Measurements from ENCODE around the gene ZDHHC5. TPM values are rescaled to one million over a fixed set of nuclear protein-coding genes. Genes with fewer than 3 reads are reported as not detected.
"Not testable (repeated sequence)": the region's sequence is repeated elsewhere in the genome, so short reads cannot be mapped to it uniquely, and the experiment has no call there.

Gene ZDHHC5
- total and polyA plus RNA-seq, 4 donors = 22.5 to 34.3 (median 27.3) TPM

DNA sequence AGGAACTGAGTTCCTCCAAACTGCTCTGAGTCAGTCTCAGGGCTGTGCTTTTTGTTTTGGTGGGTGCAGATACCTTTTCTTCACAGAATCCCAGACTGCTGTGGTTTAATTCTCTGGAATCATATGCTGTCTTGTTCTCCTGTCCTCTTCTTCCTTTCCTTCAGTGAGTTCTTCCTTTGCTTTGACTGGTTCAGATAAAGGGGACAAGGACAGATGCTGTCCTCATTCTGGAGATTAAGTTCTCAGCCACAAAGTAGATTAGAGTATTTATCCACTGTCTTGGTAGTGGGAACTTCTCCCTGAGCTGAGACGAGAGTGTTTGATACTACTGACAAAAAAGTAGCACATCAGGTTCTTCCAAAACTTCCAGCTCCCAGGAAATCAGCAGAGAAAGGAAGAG lies 13.3 kb downstream of the ZDHHC5 start:
- Histone ChIP-seq H3K4me3 (ENCODE audit: low read depth, low read length) (no peak overlapping the region), H3K9me3 (ENCODE audit: control insufficient read depth, insufficient read depth, low read length) (no peaks in the 10 kb centered on the region), H3K27ac (ENCODE audit: low read depth, low read length) (no peak overlapping the region), H3K27me3 (ENCODE audit: control insufficient read depth, insufficient read depth, low read length) (no peaks in the 10 kb centered on the region), H3K36me3 (ENCODE audit: control insufficient read depth, insufficient read depth, low read length) (peaks cover 39% of the 10 kb centered on the region), H3K4me1 (ENCODE audit: control insufficient read depth, insufficient read depth, low read length) (no peaks in the 10 kb centered on the region)
- no peak for DNase-seq (ENCODE audit: low read depth in 4 of 6, low spot score in 6 of 6)
- WGBS (ENCODE audit: insufficient coverage) = no CpG with 5 or more reads among the region's 1 CpG

DNA sequence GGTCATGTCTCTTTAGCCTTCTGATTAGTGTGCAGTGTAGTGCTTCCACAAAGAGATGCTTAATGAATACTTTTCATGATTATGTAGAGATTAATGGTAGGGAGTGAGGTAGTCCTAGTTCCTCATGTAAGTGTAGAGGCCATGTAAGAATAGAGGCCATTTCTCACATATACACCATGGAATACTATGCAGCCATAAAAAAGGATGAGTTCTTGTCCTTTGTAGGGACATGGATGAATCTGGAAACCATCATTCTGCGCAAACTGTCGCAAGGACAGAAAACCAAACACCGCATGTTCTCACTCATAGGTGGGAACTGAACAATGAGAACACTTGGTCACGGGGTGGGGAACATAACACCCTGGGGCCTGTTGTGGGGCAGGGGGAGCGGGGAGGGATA lies 22.6 kb downstream of the ZDHHC5 start:
- not testable (repeated sequence) for H3K27ac ChIP-seq (ENCODE audit: low read depth, low read length); H3K9me3 ChIP-seq (ENCODE audit: control insufficient read depth, insufficient read depth, low read length); H3K4me1 ChIP-seq (ENCODE audit: control insufficient read depth, insufficient read depth, low read length); DNase-seq (ENCODE audit: low read depth in 4 of 6, low spot score in 6 of 6); H3K27me3 ChIP-seq (ENCODE audit: control insufficient read depth, insufficient read depth, low read length); H3K4me3 ChIP-seq (ENCODE audit: low read depth, low read length)
- H3K36me3 ChIP-seq (ENCODE audit: control insufficient read depth, insufficient read depth, low read length) = peaks cover 72% of the 10 kb centered on the region
- WGBS (ENCODE audit: insufficient coverage) = 100% methylated on average over 4 of the region's 5 CpGs

GRCh38 chr11:57698843-57699365 lies 31.0 kb downstream of the ZDHHC5 start:
- Histone ChIP-seq H3K27ac (ENCODE audit: low read depth, low read length) (no peak overlapping the region), H3K27me3 (ENCODE audit: control insufficient read depth, insufficient read depth, low read length) (no peaks in the 10 kb centered on the region), H3K4me1 (ENCODE audit: control insufficient read depth, insufficient read depth, low read length) (no peaks in the 10 kb centered on the region), H3K36me3 (ENCODE audit: control insufficient read depth, insufficient read depth, low read length) (peaks cover 76% of the 10 kb centered on the region), H3K9me3 (ENCODE audit: control insufficient read depth, insufficient read depth, low read length) (no peaks in the 10 kb centered on the region), H3K4me3 (ENCODE audit: low read depth, low read length) (no peak overlapping the region)
- WGBS (ENCODE audit: insufficient coverage) = 90% methylated on average over 16 of the region's 18 CpGs
- no peak for DNase-seq (ENCODE audit: low read depth in 4 of 6, low spot score in 6 of 6)

DNA sequence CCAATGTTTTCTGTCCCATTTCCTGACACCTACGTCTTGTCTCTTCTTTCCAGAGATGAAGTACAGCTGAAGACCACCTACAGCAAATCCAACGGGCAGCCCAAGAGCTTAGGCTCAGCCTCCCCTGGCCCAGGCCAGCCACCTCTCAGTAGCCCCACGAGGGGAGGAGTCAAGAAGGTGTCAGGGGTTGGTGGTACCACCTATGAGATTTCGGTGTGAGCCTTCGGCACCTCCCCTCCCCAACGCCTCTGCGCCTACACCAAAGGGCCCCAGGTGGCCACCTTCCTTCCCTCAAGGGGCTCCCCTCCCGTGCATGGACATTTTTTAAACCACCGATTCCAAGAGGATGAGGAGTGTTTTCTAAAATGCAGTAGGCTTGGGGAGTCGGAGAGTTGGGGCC lies 31.9 kb downstream of the ZDHHC5 start:
- H3K36me3 ChIP-seq (ENCODE audit: control insufficient read depth, insufficient read depth, low read length) = peaks cover 76% of the 10 kb centered on the region
- H3K4me3 ChIP-seq (ENCODE audit: low read depth, low read length) = no peak overlapping the region
- no peak overlapping the region for H3K27ac ChIP-seq (ENCODE audit: low read depth, low read length)
- no peak for DNase-seq (ENCODE audit: low read depth in 4 of 6, low spot score in 6 of 6)
- WGBS (ENCODE audit: insufficient coverage) = 100% methylated on average over 1 of the region's 10 CpGs
- H3K27me3 ChIP-seq (ENCODE audit: control insufficient read depth, insufficient read depth, low read length) = no peaks in the 10 kb centered on the region
- no peaks in the 10 kb centered on the region for H3K9me3 ChIP-seq (ENCODE audit: control insufficient read depth, insufficient read depth, low read length)
- H3K4me1 ChIP-seq (ENCODE audit: control insufficient read depth, insufficient read depth, low read length) = no peaks in the 10 kb centered on the region

DNA sequence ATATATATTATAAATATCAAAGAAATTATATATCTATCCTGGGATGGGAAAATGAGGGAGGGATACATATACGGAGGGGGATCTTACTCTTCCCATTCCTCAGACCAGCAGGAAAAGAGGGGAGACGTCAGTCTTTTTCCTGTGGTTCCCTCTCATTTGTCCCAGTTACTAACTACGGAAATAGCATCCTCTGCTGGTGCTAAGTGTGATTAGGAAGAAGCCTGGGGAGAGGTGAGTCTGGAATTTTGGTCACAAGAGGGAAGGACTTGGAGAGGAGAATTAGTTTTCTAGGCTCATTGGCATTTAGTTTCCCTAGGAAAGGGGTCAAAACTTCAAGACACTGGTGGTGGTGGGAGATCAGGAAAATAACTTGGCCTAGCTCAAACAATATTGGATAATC lies 32.5 kb downstream of the ZDHHC5 start:
- no peak overlapping the region for H3K27ac ChIP-seq (ENCODE audit: low read depth, low read length)

GRCh38 chr11:57703341-57703740 lies 35.4 kb downstream of the ZDHHC5 start:
- H3K27ac ChIP-seq (ENCODE audit: low read depth, low read length) = no peak overlapping the region
- DNase-seq (ENCODE audit: low read depth in 4 of 6, low spot score in 6 of 6) = no peak
- WGBS (ENCODE audit: insufficient coverage) = no CpG with 5 or more reads among the region's 4 CpGs

More for the DNA sequence above, 32.5 kb downstream of the ZDHHC5 start:
- Histone ChIP-seq H3K36me3 (ENCODE audit: control insufficient read depth, insufficient read depth, low read length) (peaks cover 73% of the 10 kb centered on the region), H3K9me3 (ENCODE audit: control insufficient read depth, insufficient read depth, low read length) (no peaks in the 10 kb centered on the region), H3K4me3 (ENCODE audit: low read depth, low read length) (no peak overlapping the region), H3K4me1 (ENCODE audit: control insufficient read depth, insufficient read depth, low read length) (no peaks in the 10 kb centered on the region), H3K27me3 (ENCODE audit: control insufficient read depth, insufficient read depth, low read length) (no peaks in the 10 kb centered on the region)
- peak in 1 of 6 donors; percentile 3 for DNase-seq (ENCODE audit: low read depth in 4 of 6, low spot score in 6 of 6)
- WGBS (ENCODE audit: insufficient coverage) = no CpG with 5 or more reads among the region's 3 CpGs

GRCh38 chr11:57704932-57705331 lies 37.0 kb downstream of the ZDHHC5 start:
- Histone ChIP-seq H3K9me3 (ENCODE audit: control insufficient read depth, insufficient read depth, low read length) (no peaks in the 10 kb centered on the region), H3K27ac (ENCODE audit: low read depth, low read length) (no peak overlapping the region), H3K27me3 (ENCODE audit: control insufficient read depth, insufficient read depth, low read length) (no peaks in the 10 kb centered on the region), H3K36me3 (ENCODE audit: control insufficient read depth, insufficient read depth, low read length) (peaks cover 45% of the 10 kb centered on the region), H3K4me3 (ENCODE audit: low read depth, low read length) (no peak overlapping the region), H3K4me1 (ENCODE audit: control insufficient read depth, insufficient read depth, low read length) (peaks cover 5% of the 10 kb centered on the region)
- WGBS (ENCODE audit: insufficient coverage) = no CpG with 5 or more reads among the region's 6 CpGs
- DNase-seq (ENCODE audit: low read depth in 4 of 6, low spot score in 6 of 6) = no peak

More at GRCh38 chr11:57703341-57703740, 35.4 kb downstream of the ZDHHC5 start:
- no peaks in the 10 kb centered on the region for H3K4me1 ChIP-seq (ENCODE audit: control insufficient read depth, insufficient read depth, low read length)
- H3K36me3 ChIP-seq (ENCODE audit: control insufficient read depth, insufficient read depth, low read length) = peaks cover 54% of the 10 kb centered on the region
- no peaks in the 10 kb centered on the region for H3K27me3 ChIP-seq (ENCODE audit: control insufficient read depth, insufficient read depth, low read length)
- H3K9me3 ChIP-seq (ENCODE audit: control insufficient read depth, insufficient read depth, low read length) = no peaks in the 10 kb centered on the region
- H3K4me3 ChIP-seq (ENCODE audit: low read depth, low read length) = no peak overlapping the region

DNA sequence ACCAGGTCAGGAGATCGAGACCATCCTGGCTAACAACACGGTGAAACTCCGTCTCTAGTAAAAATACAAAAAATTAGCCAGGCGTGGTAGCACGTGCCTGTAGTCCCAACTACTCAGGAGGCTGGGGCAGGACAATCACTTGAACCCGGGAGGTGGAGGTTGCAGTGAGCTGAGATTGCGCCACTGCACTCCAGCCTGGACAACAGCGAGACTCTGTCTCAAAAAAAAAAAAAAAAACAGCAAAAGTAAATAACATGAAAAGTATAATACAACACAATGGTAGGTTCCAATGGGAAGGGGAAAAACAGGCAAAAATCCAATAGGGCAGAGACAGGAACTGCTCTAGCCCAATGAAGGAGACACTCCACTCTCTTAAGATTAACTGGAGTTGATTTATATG lies 37.5 kb downstream of the ZDHHC5 start:
- DNase-seq (ENCODE audit: low read depth in 4 of 6, low spot score in 6 of 6); H3K27ac ChIP-seq (ENCODE audit: low read depth, low read length); H3K9me3 ChIP-seq (ENCODE audit: control insufficient read depth, insufficient read depth, low read length); H3K27me3 ChIP-seq (ENCODE audit: control insufficient read depth, insufficient read depth, low read length); H3K4me1 ChIP-seq (ENCODE audit: control insufficient read depth, insufficient read depth, low read length); H3K4me3 ChIP-seq (ENCODE audit: low read depth, low read length): not testable (repeated sequence)
- H3K36me3 ChIP-seq (ENCODE audit: control insufficient read depth, insufficient read depth, low read length) = peaks cover 46% of the 10 kb centered on the region
- WGBS (ENCODE audit: insufficient coverage) = no CpG with 5 or more reads among the region's 8 CpGs

DNA sequence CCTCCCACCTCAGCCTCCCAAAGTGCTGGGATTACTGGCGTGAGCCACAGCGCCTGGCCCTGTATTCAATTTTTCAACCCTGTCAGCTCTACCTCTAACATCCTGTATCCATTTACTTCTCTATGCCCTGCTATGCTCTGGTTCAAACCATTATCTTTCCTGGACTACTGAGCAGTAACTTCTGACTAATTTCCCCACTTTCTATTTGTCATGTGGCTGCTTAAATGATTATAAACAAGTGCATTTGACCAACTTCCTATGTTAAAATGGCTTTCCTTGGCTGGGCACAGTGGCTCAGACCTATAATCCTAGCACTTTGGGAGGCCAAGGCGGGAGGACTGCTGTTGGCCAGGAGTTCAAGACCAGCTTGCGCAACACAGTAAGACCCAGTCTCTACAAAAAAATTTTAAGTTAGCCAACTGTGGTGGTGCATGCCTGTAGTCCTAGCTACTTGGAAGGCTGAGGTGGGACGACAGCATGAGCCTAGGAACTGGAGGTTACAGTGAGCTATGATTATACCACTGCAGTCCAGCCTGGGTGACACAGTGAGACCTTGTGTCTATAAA lies 42.0 kb downstream of the ZDHHC5 start:
- Histone ChIP-seq H3K27me3 (ENCODE audit: control insufficient read depth, insufficient read depth, low read length) (no peaks in the 10 kb centered on the region), H3K4me3 (ENCODE audit: low read depth, low read length) (no peak overlapping the region), H3K36me3 (ENCODE audit: control insufficient read depth, insufficient read depth, low read length) (peaks cover 15% of the 10 kb centered on the region), H3K9me3 (ENCODE audit: control insufficient read depth, insufficient read depth, low read length) (no peaks in the 10 kb centered on the region), H3K4me1 (ENCODE audit: control insufficient read depth, insufficient read depth, low read length) (peaks cover 19% of the 10 kb centered on the region), H3K27ac (ENCODE audit: low read depth, low read length) (no peak overlapping the region)
- 92% methylated on average over 4 of the region's 5 CpGs for WGBS (ENCODE audit: insufficient coverage)
- no peak for DNase-seq (ENCODE audit: low read depth in 4 of 6, low spot score in 6 of 6)

Data from spinal cord (tissue), 10 donors.